Activated T-cell treated with anti-CD3 and anti-CD28 coated beads, Interleukin-2, amount 50 U/mL, for 4 hours (primary cell): Measurements from ENCODE around the gene CDK11A. TPM values are rescaled to one million over a fixed set of nuclear protein-coding genes. Genes with fewer than 3 reads are reported as not detected.
"Not testable (repeated sequence)": the region's sequence is repeated elsewhere in the genome, so short reads cannot be mapped to it uniquely, and the experiment has no call there.

Experiments
- ATAC-seq, 2 donors: fragments of 200-7000 bp; cut with Tn5 transposase; one replicate each; pipeline ENCODE4 v1.10.0; 2021
- DNase-seq: peaks from one replicate; pipeline ENCODE4 v3.0.0-alpha.2; 2020
- H3K27me3 Mint-ChIP-seq: one replicate; pipeline ENCODE4 v1.8.0; 2021; ENCODE audit warnings: low read depth, mixed read lengths
- H3K36me3 Mint-ChIP-seq: one replicate; pipeline ENCODE4 v1.8.0; 2022; ENCODE audit warnings: mixed read lengths; ENCODE audit not compliant: insufficient read depth
- H3K4me1 Mint-ChIP-seq: one replicate; pipeline ENCODE4 v1.8.0; 2021; ENCODE audit warnings: low read depth, mixed read lengths
- H3K4me3 Mint-ChIP-seq: one replicate; pipeline ENCODE4 v1.8.0; 2021; ENCODE audit warnings: mild to moderate bottlenecking, moderate library complexity, mixed read lengths
- H3K9me3 Mint-ChIP-seq: one replicate; pipeline ENCODE4 v1.8.0; 2021; ENCODE audit warnings: mixed read lengths
- total RNA-seq, 3 donors: library from RNA; stranded (reverse); gene quantifications; one replicate each; pipeline ENCODE4 v1.2.1, GENCODE V29; 2021

Gene CDK11A
- total RNA-seq, 3 donors from 2014 or later = 90.1 to 143 (median 126) TPM

DNA sequence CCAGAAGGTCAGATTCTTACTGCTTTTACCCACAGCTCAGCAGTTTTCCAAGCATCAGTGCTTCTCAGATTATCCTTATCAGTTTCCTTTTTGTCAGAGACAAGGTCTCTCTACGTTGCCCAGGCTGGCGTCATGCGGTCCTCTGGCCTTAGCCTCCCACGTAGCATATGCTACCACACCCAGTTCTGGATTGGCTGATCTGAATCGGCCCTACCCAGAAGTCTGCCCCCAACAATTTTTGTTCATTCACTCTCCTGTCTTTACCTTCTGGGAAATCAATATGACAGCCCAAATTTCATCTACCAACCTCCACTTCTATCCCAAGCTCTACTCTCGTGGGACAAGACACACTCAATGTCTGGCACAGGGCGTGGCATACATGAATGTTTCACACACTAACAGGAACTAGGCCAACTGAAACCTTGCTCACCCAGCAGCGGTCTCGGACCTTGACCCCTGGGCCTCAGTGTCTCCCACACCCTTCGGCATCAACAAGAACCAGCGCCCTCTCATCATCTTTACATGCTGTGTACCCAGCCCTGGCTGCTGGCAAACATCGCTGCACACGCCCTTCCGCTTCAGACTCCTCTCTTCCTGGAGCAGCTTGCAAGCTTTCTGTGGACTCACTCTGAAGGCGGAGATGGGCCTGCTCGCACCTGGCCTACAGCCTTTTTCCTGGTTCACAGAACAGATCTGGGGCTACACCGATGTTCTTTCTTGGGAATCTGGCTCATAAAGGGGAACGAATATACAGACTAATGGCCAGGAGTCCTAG is 8.9 kb downstream of the CDK11A start:
- not testable (repeated sequence) for H3K4me3 Mint-ChIP-seq, H3K27me3 Mint-ChIP-seq, DNase-seq, H3K9me3 Mint-ChIP-seq, H3K4me1 Mint-ChIP-seq, ATAC-seq
- peaks cover 32% of the 10 kb centered on the region for H3K36me3 Mint-ChIP-seq

DNA sequence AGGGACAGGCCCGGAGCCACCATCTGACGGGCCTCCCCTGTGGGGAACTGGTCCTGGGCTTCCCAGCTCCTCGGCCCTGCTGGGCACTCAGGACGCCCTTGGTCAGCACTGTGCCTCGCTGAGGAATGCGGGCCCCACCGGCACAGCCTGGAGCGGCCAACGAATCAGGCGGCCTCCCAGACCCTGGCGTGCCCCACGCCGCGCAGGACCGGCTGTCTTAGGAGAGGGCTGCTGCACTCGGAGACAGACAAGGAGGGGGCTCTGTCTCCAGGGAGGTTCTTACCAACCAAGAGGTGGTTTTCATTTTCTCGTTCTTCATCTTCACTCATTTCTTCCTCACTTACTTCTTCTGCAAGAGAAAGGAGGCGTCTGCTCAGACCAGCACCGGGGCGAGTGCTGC is 16.3 kb downstream of the CDK11A start:
- ATAC-seq, DNase-seq, H3K4me1 Mint-ChIP-seq, H3K27me3 Mint-ChIP-seq, H3K4me3 Mint-ChIP-seq, H3K9me3 Mint-ChIP-seq: not testable (repeated sequence)
- peaks cover 13% of the 10 kb centered on the region for H3K36me3 Mint-ChIP-seq

DNA sequence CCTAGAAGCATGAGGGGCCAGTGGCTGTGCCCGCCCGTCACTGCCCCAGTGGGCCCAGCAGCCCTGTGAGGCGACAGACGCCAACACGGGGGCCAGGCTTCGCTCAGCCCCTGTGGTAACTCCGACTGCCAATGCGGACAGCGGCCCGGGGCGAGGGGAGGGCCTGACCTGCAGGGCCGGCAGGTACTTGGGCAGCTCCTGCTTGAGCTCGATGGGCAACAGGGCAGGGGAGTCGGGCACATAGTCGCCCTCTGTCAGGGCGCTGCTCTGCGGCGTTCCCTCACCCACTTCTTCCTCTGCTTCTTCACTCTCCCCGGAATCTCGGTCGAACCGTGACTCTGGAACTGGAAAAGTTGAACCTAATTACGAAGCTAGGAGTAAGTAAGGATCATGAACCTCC is 16.9 kb downstream of the CDK11A start:
- DNase-seq, H3K4me1 Mint-ChIP-seq, H3K27me3 Mint-ChIP-seq, H3K4me3 Mint-ChIP-seq, ATAC-seq, H3K9me3 Mint-ChIP-seq: not testable (repeated sequence)
- peaks cover 11% of the 10 kb centered on the region for H3K36me3 Mint-ChIP-seq

DNA sequence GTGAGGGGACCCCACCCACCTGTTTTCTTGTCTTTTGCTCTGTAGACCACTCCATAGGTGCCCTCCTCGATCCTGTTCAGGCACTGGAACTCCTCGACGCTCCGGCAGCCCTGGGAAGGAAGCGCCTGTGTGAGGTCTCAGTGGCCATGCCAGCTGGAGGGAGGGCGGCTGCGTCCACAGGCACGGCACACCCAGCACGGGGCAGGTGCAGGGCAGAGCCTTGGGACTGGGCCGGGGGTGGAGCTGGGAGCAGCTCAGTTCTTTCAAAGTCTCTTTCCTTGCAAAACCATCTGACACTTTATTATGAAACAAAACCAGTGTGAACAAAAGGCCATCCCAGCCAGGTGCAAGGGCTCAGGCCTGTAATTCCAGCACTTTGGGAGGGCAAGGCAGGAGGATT is 18.5 kb downstream of the CDK11A start:
- H3K27me3 Mint-ChIP-seq, H3K4me3 Mint-ChIP-seq, ATAC-seq, DNase-seq, H3K4me1 Mint-ChIP-seq, H3K9me3 Mint-ChIP-seq: not testable (repeated sequence)
- H3K36me3 Mint-ChIP-seq = peaks cover 11% of the 10 kb centered on the region

DNA sequence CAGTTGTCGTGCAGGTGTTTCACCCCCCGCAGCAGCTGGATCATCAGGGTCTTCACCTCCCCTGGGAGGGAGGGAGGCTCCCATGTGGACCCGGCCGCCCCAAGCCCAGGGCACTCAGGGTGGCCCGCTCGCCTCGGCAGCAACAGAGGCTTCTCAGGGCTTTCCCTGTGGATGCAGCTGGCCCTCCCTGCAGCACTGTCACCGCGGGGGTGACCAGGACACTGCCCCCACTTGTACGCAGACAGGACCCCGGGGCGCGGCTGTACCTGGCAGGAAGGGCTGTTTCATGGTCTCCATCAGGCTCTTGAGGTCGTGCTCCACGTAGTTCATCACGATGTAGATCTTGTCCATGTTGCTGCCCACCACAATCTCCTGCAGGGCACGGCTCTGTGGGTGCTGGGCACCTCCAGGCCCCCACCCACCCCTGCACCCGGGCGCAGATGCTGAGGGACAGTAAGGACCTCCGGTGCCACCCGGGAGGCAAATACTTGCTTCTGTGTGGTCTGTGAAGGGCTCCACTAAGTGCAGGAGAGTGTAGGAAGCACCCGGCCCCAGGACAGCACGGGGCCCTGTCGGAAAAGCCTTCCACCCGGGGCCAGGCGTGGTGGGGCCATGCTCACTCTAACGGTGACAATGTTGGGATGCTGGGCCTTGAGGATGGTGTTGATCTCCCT is 19.7 kb downstream of the CDK11A start:
- not testable (repeated sequence) for ATAC-seq, H3K27me3 Mint-ChIP-seq, DNase-seq, H3K9me3 Mint-ChIP-seq, H3K4me3 Mint-ChIP-seq, H3K4me1 Mint-ChIP-seq
- H3K36me3 Mint-ChIP-seq = peaks cover 11% of the 10 kb centered on the region

DNA sequence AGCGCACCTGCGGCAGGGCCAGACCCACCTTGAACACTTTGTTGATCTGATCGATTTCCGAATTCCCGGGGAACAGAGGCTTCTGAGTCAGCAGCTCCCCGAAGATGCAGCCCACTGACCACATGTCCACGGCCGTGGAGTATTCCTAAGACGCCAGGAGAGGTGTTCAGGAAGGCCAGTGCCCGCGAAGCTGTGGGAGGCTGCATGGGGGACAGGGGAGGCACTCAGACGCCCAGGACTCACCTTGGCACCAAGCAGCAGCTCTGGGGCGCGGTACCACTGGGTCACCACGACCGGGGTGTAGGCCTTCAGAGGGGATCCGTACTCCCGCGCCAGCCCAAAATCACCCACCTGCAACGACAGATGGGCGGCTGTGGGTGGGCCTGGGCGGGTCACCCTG is 20.4 kb downstream of the CDK11A start:
- no peak for DNase-seq
- no peaks in the 10 kb centered on the region for H3K4me1 Mint-ChIP-seq
- no peaks in the 10 kb centered on the region for H3K27me3 Mint-ChIP-seq
- H3K4me3 Mint-ChIP-seq = no peak overlapping the region
- no peaks in the 10 kb centered on the region for H3K9me3 Mint-ChIP-seq
- ATAC-seq = no peak
- H3K36me3 Mint-ChIP-seq = peaks cover 11% of the 10 kb centered on the region

DNA sequence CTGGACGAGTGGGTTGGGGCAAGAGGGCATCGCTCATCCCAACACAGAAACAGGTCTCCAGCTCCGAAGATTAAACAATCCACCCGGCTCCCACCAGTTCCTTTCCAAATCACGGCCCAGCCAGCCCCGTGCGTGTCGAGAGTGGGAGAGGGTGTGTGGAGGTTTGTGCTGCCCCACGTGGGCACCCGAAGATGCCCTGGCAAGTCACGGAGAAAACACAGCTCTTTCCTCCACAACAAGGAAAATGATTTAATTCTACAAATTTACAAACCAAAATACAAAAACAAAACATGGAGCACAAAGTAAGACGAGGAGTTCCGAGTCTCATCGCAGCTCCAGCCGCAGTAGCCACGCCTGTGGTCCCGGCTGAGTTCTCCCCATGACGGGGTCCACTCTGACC is 21.7 kb downstream of the CDK11A start:
- DNase-seq, H3K27me3 Mint-ChIP-seq, H3K4me1 Mint-ChIP-seq, H3K4me3 Mint-ChIP-seq, ATAC-seq, H3K9me3 Mint-ChIP-seq, H3K36me3 Mint-ChIP-seq: not testable (repeated sequence)

DNA sequence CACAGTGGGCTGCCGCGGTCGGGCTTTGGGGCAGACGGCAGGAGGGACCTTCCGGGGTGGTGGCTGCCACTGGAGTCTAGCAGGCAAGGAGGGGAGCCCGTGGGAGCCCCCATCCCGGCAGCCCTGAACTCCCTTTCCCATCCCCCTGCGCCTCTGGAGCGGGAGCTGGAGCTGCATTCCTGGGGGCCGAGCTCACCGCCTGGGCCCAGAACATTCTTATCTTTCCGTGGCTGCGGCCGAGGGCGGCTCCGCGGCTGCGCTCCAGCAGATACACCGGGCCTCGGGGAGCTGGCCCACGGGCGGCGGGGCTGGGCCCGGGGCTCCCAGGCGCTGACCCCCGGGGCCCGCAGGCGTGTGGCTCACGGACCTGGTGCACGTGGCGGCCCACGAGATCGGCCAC is 23.6 kb downstream of the CDK11A start:
- not testable (repeated sequence) for H3K36me3 Mint-ChIP-seq, H3K4me3 Mint-ChIP-seq, ATAC-seq, DNase-seq, H3K9me3 Mint-ChIP-seq, H3K4me1 Mint-ChIP-seq, H3K27me3 Mint-ChIP-seq

DNA sequence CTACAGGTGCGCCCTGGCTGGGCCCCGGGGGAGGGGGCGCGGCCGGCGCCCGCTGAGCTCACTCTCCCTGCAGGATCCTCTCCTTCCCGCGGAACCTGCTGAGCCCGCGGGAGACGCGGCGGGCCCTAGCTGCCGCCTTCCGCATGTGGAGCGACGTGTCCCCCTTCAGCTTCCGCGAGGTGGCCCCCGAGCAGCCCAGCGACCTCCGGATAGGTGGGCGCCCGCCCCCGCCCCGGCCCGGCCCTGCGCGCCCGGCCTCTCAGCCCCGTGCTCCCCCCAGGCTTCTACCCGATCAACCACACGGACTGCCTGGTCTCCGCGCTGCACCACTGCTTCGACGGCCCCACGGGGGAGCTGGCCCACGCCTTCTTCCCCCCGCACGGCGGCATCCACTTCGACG is 24.1 kb downstream of the CDK11A start:
- not testable (repeated sequence) for H3K4me3 Mint-ChIP-seq, H3K36me3 Mint-ChIP-seq, H3K4me1 Mint-ChIP-seq, H3K9me3 Mint-ChIP-seq, DNase-seq, H3K27me3 Mint-ChIP-seq
- ATAC-seq = peak; percentile 16 to 27

DNA sequence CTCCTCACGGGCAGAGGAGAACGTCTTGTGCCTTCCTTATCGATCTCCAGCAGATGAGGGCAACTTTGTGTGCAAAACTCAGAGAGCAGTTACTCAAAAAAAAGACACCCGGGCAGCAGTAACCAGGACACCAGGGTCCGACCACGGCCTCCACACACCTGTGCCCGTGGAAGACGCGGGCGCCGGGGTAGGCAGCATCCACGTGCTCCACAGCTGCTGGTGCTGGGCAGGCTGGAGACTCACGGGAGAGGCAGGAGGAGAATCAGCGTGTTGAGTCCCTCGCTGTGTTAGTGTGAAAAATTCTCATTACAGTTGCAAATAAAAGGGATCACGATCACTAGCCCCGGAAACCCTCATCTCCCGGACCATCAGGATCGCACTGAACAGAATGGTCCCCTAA is 25.1 kb downstream of the CDK11A start:
- not testable (repeated sequence) for H3K4me3 Mint-ChIP-seq, H3K36me3 Mint-ChIP-seq, H3K27me3 Mint-ChIP-seq, H3K4me1 Mint-ChIP-seq, ATAC-seq, H3K9me3 Mint-ChIP-seq, DNase-seq

DNA sequence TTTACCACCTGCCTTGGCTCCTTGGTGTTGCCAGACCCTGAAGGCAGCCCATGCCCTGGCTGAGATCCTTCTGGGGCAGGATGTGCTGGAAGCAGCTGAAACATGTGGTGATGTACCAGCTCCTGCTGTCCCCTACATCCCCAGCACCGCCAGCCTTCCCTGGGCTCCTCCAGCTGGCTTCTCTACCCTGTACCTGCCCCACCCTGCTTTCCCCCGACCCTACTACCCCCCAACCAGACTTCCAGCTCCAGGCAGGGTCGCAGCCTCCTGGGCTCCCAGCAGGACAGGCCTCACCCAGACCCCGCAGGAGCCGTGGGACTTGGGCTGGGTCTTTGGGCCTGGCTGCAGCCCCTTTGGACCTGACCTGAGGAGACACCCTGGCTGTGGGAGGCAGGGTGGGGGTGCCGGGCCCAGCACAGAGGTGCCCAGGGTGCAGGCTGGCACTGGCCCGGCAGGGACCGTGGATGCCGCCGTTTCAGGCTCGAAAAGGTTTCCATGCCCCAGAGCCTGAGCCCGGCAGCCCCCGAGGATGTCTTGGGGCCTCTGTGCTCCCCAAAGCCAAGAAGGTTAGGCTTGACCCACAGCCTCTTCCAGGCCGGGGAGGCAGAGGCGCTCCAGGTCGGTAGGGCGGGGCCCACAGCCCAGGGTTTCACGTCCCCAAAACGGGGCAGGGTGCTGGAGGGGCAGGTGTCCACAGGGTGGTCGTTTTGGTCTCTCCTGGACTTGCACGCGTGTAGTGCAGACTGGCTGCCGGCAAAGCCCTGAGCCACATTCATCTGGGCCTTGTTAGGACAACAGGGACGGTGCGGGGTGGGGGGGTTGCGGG is 26.6 kb downstream of the CDK11A start:
- not testable (repeated sequence) for H3K9me3 Mint-ChIP-seq, H3K27me3 Mint-ChIP-seq, ATAC-seq, H3K4me1 Mint-ChIP-seq, H3K4me3 Mint-ChIP-seq, DNase-seq, H3K36me3 Mint-ChIP-seq

DNA sequence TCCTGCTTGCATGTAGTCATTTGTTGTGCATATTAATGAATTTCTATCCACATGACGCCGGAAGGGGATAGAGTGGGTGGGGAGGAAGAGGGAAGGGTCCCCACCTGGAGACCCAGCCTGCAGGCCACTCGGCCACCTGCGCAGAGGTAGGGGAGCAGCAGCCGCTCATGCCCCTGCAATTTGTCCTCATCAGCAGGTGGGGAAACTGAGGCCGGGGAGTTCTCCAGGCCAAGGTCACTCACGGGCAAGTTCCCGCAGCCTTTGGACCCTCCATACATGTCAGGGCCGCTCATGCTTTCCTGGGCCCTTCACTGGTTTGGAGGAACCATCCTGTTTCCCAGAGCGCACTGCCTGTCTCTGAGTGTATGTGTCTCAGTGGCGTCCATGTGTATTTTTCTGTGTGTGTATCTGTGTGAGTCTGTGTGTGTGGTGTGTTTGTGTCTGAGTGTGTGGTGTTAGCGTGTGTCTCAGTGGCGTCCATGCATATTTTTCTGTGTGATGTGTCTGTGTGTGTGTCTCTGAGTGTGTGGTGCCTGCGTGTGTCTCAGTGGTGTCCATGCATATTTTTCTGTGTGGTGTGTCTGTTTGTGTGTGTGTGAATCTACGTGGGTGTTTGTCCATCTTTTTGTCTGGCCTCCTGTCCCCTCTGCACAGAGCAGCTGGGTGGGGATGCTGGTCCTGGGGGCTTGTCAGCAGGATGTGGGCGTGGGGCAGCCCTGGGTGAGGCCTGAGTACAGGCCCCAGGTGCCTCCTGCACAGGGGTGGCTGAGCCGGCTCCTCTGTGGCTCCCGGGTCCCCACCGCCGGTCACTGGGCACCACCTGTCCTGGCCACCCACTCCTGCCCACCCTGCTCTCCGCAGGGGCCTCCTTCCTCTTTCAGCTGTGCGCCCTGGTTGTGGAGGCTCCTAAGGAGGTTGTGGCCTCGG is 27.5 kb downstream of the CDK11A start:
- not testable (repeated sequence) for DNase-seq, ATAC-seq, H3K4me3 Mint-ChIP-seq

DNA sequence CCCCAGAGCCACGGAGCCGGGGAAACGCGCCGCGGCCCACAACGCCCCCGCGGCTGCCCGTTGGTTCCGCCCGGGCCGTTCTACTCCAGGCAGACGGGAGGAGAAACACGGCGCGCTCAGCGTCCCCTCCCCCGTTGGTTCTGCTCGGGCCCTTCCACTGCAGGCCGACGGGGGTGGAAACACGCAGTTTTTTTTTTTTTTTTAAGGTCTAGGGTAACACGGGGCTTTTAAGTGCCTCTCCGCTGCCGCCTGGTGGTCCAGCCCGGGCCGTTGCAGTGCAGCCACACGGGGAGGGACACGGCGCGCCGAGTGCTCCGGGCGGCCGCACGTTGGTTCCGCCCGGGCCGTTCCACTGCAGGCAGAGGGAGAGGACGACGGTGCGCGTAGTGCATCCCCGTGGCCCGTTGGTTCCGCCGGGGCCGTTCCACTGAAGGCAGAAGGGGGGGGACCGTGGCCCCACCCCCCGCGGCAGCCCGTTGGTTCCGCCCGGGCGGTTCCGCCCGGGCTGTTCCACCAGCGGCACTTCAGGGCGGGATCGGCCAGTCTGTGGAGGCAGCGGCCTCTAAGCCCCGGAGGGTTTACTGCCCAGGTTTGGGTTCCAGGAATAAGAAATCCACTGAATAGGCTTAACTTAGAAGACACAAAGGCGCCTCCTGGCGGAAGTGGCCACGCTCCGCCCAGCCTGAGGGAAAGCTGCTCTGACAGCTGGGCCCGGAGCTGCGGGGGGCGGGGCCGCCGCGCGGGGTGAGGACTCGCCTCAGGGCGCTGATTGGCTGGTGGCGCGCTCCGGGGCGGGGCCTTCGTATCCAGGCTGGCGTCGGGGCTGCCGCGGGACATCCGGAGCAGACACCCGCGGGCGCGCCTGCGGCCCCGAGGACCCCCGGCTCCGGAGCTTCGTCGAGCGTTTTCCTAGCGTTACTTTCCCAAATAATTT is 31.2 kb downstream of the CDK11A start, which contains the start of gene SLC35E2B:
TSS of gene SLC35E2B (minus strand) at position 82 of the 934 bp plus-strand sequence. CDS start 16,096 bp downstream, outside the sequence.
- not testable (repeated sequence) for H3K27me3 Mint-ChIP-seq, H3K9me3 Mint-ChIP-seq, H3K36me3 Mint-ChIP-seq
- Mint-ChIP-seq H3K4me1 (peaks cover 17% of the 10 kb centered on the region), H3K4me3 (peak within 1 kb of the TSS; percentile 67)
- ATAC-seq (peak; percentile 78 to 84), DNase-seq (peak; percentile 97)

More for the DNA sequence above, 27.5 kb downstream of the CDK11A start:
- not testable (repeated sequence) for H3K4me1 Mint-ChIP-seq, H3K27me3 Mint-ChIP-seq, H3K36me3 Mint-ChIP-seq, H3K9me3 Mint-ChIP-seq
